ENCODE results near the gene POLDIP2.

GRCh38 chr17:28326114-28326513 lies 31.2 kb downstream of the POLDIP2 start:
- TF ChIP-seq CTCF (IDR thresholded peaks at IDR 0.05) (no peak), POLR2A (IDR thresholded peaks at IDR 0.05) (no peak), POLR2AphosphoS5 (IDR thresholded peaks at IDR 0.05) (peak in 1 of 3 donors; percentile 36)

Data from stomach (tissue), 4 donors.